Muscle layer of colon (tissue), 2 donors: Measurements from ENCODE around the gene GPR171.

Experiments used
- H3K27ac ChIP-seq: one replicate; pipeline ENCODE4 v1.7.0; 2013; ENCODE audit warnings: low read depth, mild to moderate bottlenecking, low read length, moderate library complexity
- H3K27me3 ChIP-seq, 2 donors: one replicate each; pipeline ENCODE4 v1.7.0; 2013; ENCODE audit warnings: low read length in 2 of 2, mild to moderate bottlenecking in 2 of 2; ENCODE audit not compliant: insufficient read depth in 2 of 2, control insufficient read depth in 1 of 2
- H3K36me3 ChIP-seq: one replicate; pipeline ENCODE4 v1.7.0; 2013; ENCODE audit warnings: mild to moderate bottlenecking, low read length; ENCODE audit not compliant: insufficient read depth
- H3K4me1 ChIP-seq: one replicate; pipeline ENCODE4 v1.7.0; 2013; ENCODE audit warnings: mild to moderate bottlenecking, low read length; ENCODE audit not compliant: insufficient read depth
- H3K4me3 ChIP-seq, 2 donors: one replicate each; pipeline ENCODE4 v1.7.0; 2013; ENCODE audit warnings: low read length in 2 of 2, low read depth in 1 of 2, mild to moderate bottlenecking in 1 of 2, moderate library complexity in 1 of 2
- H3K9ac ChIP-seq: one replicate; pipeline ENCODE4 v1.7.0; 2013; ENCODE audit warnings: low read length
- H3K9me3 ChIP-seq: one replicate; pipeline ENCODE4 v1.7.0; 2013; ENCODE audit warnings: mild to moderate bottlenecking, low read length
- donor health status: abdominal sarcoma.
- donor health status: Adenocarcinoma of cecum.

Gene GPR171

DNA sequence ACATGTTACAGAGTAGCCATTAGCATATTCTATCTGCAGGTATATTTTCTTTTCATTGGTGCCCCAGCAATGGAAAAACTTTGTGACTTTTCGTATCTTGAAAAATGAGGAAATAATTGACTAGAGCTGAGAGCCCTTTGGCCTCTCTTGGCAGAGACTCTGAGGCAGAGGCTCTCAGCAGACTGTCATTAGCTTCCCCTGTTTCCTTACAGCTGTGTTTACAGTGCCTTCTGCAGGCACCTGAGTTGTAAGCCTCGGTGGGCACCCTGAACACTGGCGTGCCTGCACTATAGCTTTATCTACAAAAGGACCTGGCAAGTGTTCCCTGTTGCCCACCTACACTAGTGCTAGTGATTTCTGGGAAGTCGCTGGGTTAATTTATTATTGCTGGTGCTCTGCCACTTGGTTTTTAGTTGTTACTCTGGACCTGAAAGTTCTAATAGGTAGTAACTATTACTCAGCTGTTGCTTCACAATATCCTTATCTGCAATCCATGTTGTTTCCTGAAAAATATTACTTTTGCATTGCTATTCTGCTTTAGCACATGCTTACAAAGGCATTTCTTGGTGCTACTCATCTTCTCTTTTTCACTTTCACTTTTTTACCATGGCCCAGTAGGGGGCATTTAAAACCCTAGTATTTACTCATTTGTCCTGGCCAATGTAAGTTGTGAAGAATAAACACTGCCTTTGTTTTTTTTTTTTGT is 7.8 kb upstream of the GPR171 start:
- H3K4me1 ChIP-seq = no peaks in the 10 kb centered on the region
- H3K36me3 ChIP-seq = no peaks in the 10 kb centered on the region
- H3K4me3 ChIP-seq = no peak overlapping the region
- H3K27ac ChIP-seq = no peak overlapping the region
- no peak overlapping the region for H3K9ac ChIP-seq
- no peaks in the 10 kb centered on the region for H3K9me3 ChIP-seq
- no peaks in the 10 kb centered on the region for H3K27me3 ChIP-seq

DNA sequence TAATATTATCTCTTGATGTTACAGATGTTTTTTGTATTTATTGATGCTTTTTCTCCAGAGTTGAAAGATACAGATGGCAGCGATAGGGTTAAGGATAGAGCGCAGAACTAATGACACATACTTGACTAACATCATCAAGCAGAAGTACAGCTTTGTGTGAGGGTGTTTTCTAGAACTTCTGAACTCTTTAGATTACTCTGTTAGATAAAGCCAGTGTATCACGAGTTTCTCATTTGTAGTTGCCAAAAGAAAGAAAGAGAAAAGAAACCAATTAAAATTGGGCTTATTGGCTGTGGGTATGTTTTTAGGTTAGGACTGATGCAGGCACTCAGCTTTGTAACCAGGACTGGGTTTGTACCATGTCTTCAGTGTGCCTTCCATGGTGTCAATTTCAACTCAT is 6.6 kb upstream of the GPR171 start:
- no peak overlapping the region for H3K9ac ChIP-seq
- H3K27ac ChIP-seq = no peak overlapping the region
- H3K27me3 ChIP-seq = no peaks in the 10 kb centered on the region
- no peaks in the 10 kb centered on the region for H3K9me3 ChIP-seq
- H3K4me3 ChIP-seq = no peak overlapping the region
- H3K4me1 ChIP-seq = no peaks in the 10 kb centered on the region
- H3K36me3 ChIP-seq = no peaks in the 10 kb centered on the region

DNA sequence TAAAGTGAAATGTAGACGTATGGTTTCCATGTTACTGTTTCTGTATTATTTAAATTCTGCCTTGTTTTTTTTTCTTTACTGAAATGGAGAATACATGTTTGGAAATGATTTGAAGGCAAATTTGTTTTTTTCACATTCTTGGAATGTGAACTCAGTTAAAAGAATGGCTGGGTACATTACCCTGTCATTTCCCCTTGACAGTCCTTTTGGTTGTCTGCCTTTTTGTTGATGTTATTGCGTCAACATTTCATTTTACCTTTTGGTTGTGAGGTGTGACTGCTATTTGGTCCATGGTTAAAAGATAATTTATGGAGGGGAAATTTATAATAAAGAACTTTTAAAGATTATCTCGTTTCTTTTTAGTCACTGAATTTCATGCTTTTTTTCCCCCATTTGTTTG is 3.2 kb upstream of the GPR171 start:
- no peaks in the 10 kb centered on the region for H3K27me3 ChIP-seq
- no peak overlapping the region for H3K9ac ChIP-seq
- H3K9me3 ChIP-seq = no peaks in the 10 kb centered on the region
- H3K27ac ChIP-seq = no peak overlapping the region
- no peaks in the 10 kb centered on the region for H3K36me3 ChIP-seq
- H3K4me3 ChIP-seq = no peak overlapping the region
- no peaks in the 10 kb centered on the region for H3K4me1 ChIP-seq

GRCh38 chr3:151205482-151205881 is 2.5 kb upstream of the GPR171 start:
- no peaks in the 10 kb centered on the region for H3K4me1 ChIP-seq
- H3K4me3 ChIP-seq = no peak overlapping the region
- H3K36me3 ChIP-seq = no peaks in the 10 kb centered on the region
- H3K27ac ChIP-seq = no peak overlapping the region
- H3K9me3 ChIP-seq = no peaks in the 10 kb centered on the region
- no peak overlapping the region for H3K9ac ChIP-seq
- H3K27me3 ChIP-seq = no peaks in the 10 kb centered on the region

- H3K36me3 ChIP-seq = no peaks in the 10 kb centered on the region
- no peak overlapping the region for H3K27ac ChIP-seq
- H3K27me3 ChIP-seq = no peaks in the 10 kb centered on the region
- no peak overlapping the region for H3K4me3 ChIP-seq
- no peak overlapping the region for H3K9ac ChIP-seq
- no peaks in the 10 kb centered on the region for H3K9me3 ChIP-seq
- H3K4me1 ChIP-seq = no peaks in the 10 kb centered on the region
Measured at GRCh38 chr3:151204530-151205402, 1.8 kb upstream of the GPR171 start.

DNA sequence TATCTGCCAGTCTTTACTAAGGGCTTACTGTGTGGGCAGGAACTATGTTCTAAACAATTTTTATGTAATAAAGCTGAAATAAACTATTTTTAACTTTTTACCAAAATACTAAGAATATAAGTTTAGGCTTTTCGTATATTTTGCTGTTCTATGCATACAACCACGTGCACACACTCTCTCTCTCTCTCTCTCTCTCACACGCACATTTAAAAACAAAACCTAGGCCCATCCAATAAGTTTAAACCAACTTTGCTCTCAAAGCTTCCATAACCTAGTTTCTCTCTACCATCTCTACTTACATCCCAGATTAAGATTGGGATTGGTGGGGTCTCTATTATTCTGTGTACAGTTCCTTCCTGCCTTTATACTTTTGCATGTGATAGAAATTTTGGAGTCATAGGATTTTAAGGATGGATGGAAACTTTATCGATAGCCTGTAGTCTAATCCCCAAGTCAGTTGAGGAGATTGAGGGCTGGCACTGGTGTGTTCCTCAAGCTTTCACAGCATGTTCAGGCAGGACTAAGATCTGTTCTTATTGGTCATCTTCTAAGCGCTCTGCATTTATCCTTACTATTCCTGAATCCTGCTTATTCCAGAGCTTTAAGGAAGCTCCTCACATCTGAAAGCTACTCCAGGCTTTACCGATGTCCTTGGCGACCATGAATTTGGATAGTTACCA is 1.8 kb downstream of the GPR171 start:
- Histone ChIP-seq H3K36me3 (no peaks in the 10 kb centered on the region), H3K27me3 (no peaks in the 10 kb centered on the region), H3K4me1 (no peaks in the 10 kb centered on the region), H3K9me3 (no peaks in the 10 kb centered on the region), H3K27ac (no peak overlapping the region), H3K4me3 (no peak overlapping the region), H3K9ac (no peak overlapping the region)

- H3K9me3 ChIP-seq = no peaks in the 10 kb centered on the region
- H3K4me1 ChIP-seq = no peaks in the 10 kb centered on the region
- H3K27me3 ChIP-seq = no peaks in the 10 kb centered on the region
- H3K27ac ChIP-seq = no peak overlapping the region
- no peak overlapping the region for H3K4me3 ChIP-seq
- H3K9ac ChIP-seq = no peak overlapping the region
- H3K36me3 ChIP-seq = no peaks in the 10 kb centered on the region
Measured at GRCh38 chr3:151200586-151200985, 2.4 kb downstream of the GPR171 start.

GRCh38 chr3:151199554-151200438 is 3.2 kb downstream of the GPR171 start:
- no peak overlapping the region for H3K4me3 ChIP-seq
- H3K36me3 ChIP-seq = no peaks in the 10 kb centered on the region
- no peaks in the 10 kb centered on the region for H3K9me3 ChIP-seq
- H3K4me1 ChIP-seq = no peaks in the 10 kb centered on the region
- no peaks in the 10 kb centered on the region for H3K27me3 ChIP-seq
- H3K27ac ChIP-seq = no peak overlapping the region
- H3K9ac ChIP-seq = no peak overlapping the region

DNA sequence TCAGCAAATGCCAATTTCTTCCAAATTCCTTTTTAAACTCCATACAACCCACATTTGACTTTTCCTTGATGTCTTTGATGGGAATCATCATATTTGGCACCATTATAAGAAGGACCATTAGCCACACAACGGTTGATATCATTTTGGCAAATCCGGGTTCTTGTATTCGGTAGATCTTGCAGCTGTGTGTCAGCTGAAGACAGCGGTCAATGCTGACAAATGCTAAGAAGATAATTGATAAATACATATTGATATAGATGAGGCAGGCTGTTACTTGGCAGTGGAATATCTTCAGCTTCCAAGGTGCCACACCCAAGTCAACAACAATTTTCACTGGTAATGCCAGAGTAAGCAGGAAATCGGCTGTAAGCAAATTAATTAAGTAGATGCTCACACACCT is 4.2 kb downstream of the GPR171 start:
- Histone ChIP-seq H3K4me3 (no peak overlapping the region), H3K9me3 (no peaks in the 10 kb centered on the region), H3K9ac (no peak overlapping the region), H3K27me3 (no peaks in the 10 kb centered on the region), H3K36me3 (no peaks in the 10 kb centered on the region), H3K27ac (no peak overlapping the region), H3K4me1 (no peaks in the 10 kb centered on the region)

- Histone ChIP-seq H3K9ac (no peak overlapping the region), H3K4me3 (no peak overlapping the region), H3K9me3 (no peaks in the 10 kb centered on the region), H3K27me3 (no peaks in the 10 kb centered on the region), H3K36me3 (no peaks in the 10 kb centered on the region), H3K4me1 (no peaks in the 10 kb centered on the region), H3K27ac (no peak overlapping the region)
Measured at GRCh38 chr3:151197981-151198767, 4.8 kb downstream of the GPR171 start.
